ENCODE results near the gene DSG3. TPM values are rescaled to one million over a fixed set of nuclear protein-coding genes. Genes with fewer than 3 reads are reported as not detected.

DSG3 gene
- total and polyA plus RNA-seq, 2 of the 8 experiments (the other 6 are each of a cell fraction or from before 2014, with no cell fraction given) = 0.03 to 0.07 TPM

DNA sequence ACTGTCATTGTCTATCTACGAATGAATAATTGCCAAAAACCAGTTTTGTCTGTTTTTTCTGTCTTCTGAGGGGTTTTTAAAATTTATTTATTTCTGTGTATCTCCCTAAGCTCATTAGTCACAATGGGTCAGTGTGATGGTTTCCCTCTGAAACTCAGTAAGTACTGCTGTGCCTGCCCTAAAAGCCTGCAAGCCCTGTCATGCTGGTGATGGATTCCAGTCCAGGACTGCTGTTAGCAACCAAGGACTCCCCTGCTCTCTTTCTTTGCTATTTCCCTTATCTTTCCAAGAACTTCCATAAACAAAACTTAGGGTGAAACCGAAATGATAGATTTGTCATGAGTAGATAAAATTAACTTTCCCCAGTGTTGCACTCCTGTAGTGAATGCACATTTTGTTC, 38.6 kb downstream of the DSG3 start (continued):
- TF ChIP-seq CHD7 (IDR thresholded peaks at IDR 0.05; ENCODE audit: insufficient replicate concordance, low read length) (no peak), EZH2 (IDR thresholded peaks at IDR 0.05; ENCODE audit: low read depth, low read length, severe bottlenecking) (no peak), KDM5A (IDR thresholded peaks at IDR 0.05; ENCODE audit: low read length) (no peak), EGR1 (IDR thresholded peaks at IDR 0.05; ENCODE audit: borderline replicate concordance, low read depth, low read length) (no peak), CBX8 (IDR thresholded peaks at IDR 0.05; ENCODE audit: borderline replicate concordance, low read depth, low read length) (no peak), RBBP5 (IDR thresholded peaks at IDR 0.05; ENCODE audit: borderline replicate concordance, low read depth, low read length) (no peak), SAP30 (IDR thresholded peaks at IDR 0.05; ENCODE audit: insufficient read depth, insufficient replicate concordance, low read length) (no peak), TCF12 (IDR thresholded peaks at IDR 0.05; ENCODE audit: low read depth, low read length) (no peak), BCL11A (IDR thresholded peaks at IDR 0.05; ENCODE audit: low read depth in 2 of 2, low read length in 2 of 2) (no peak), BRCA1 (IDR thresholded peaks at IDR 0.05; ENCODE audit: low read depth, low read length) (no peak), POU5F1 (IDR thresholded peaks at IDR 0.05; ENCODE audit: low read depth, low read length) (no peak), CTBP2 (IDR thresholded peaks at IDR 0.05; ENCODE audit: borderline replicate concordance, insufficient read depth, insufficient read length, low read length) (no peak)

Data from H1 (cell line).